NCI-H2029 (cell line): Measurements from ENCODE around the gene PHF19.
A peak's percentile ranks its signal among the peaks of the same experiment; 100 is the strongest.

Source experiments
- DNase-seq: peaks from one replicate; lab custom pipeline; 2025; lab: John Stamatoyannopoulos, UW

The PHF19 gene

DNA sequence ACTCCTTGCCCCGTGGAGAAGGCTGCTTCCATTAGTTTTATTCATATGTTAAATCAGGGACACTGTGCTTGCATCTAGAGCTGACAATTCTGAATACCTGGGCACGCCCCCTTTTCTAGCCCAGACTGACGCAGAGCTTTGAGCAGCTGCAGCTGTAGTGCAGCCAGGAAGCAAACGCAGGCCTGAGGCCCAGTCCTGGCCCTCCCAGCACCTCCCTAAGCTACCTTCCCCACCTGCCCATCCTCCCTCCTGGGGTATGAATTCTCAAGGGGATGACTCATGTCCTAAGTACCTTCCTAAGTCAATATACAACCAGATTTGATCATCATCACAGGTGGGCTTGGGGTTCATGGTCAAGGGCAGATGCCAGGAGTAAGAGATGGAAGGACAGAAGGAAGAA is 3.5 kb downstream of the PHF19 start:
- DNase-seq = peak; percentile 81

DNA sequence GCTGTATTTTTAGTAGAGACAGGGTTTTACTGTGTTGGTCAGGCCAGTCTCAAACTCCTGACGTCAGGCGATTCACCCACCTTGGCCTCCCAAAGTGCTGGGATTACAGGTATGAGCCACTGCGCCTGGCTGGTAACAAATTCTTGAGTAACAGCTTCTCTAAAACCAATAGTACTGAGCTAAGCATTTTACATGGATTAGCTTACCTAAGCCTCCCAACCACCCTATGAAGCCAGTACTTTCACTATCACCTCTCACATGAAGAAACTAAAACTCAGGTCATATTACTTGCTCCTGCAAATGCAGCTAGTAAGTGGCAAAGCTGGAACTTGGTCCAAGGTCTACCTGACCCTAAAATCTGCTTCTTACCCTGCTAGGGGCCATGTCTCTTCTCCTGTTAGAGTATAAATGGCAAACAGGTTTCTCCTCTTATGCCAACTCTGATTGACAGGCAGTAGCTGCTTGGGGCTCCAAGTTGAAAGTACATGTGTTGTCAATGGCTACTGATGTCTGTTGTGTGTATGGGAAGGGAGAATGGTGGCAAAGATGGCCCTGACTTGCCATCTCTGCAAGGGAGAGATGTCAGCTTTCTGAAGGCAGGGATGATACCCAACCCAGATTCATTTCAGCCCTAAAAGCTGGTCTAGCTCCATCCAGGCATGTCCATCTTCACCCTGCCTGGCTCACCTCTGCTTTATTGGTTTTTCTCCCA is 4.0 kb downstream of the PHF19 start:
- no peak for DNase-seq

DNA sequence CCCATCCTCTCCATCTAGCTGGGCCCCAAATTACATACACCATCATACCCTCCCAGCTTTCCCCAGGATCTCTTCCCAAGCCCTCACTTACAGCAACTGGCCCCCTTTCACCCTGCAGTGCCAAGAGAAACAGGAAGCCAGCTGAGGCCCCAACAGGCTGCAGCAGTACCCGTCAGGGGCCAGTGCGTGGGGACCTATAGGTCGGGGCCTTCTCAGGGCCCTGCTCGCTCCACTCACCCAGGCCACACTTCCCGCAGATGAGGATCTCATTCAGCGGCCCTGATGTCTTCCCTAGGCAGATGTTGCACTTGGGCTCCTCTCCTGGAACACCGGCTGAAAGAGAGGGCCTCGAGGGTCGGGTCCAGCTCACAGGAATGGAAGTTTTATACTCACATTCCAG is 6.8 kb downstream of the PHF19 start:
- DNase-seq = no peak

GRCh38 chr9:120869726-120870125 is 7.3 kb downstream of the PHF19 start:
- no peak for DNase-seq

GRCh38 chr9:120869360-120869687 is 7.7 kb downstream of the PHF19 start:
- DNase-seq = no peak

DNA sequence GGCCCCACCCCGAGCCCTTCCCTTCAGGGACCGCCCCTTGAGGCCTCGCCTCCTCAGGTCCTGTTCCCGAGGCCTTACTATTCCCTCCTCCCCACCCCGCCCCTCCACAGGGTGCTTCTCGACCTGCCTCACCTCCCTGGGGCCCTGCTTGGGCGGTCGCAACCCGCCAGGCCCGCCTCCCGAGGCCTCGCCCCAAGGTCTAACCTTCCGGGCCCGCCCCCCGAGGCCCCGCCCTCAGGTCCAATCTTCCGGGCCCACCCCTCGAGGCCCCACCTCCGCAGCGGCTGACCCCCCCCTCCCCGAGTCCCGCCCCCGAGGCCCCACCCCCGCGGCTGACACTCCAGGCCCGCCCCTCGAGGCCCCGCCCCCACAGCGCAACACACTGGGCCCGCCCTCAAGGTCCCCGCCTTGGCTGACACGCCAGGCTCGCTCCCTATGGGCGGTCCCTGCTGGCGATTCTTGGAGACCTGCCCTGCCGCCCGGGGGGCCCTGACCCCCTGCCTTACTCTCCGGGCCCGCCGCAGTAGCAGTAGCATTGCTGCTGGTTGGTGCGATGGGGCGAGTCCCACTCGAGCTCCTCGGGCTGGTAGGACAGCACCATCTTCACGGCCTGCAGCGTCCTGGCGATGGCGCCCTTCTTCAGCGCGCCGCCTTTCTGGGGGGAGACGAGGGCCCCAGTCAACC is 8.2 kb downstream of the PHF19 start:
- DNase-seq = peak; percentile 99

DNA sequence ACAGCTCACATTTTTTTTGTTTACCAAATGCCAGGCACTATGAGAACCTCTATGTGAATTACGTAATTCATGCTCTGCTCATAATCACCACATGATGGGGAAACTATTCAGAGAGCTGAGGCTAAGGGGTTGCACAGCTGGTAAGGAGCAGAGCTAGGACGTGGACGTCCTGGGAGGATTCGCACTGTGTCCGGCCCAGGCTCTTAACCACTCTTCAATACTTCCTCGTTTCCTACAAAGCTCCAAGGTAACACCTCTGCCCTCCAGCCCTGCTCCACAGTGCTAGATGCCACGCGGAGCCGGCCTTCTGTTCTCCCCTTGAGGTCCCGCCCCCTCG is 8.7 kb downstream of the PHF19 start:
- no peak for DNase-seq

GRCh38 chr9:120867676-120868338 is 9.2 kb downstream of the PHF19 start:
- DNase-seq = no peak

DNA sequence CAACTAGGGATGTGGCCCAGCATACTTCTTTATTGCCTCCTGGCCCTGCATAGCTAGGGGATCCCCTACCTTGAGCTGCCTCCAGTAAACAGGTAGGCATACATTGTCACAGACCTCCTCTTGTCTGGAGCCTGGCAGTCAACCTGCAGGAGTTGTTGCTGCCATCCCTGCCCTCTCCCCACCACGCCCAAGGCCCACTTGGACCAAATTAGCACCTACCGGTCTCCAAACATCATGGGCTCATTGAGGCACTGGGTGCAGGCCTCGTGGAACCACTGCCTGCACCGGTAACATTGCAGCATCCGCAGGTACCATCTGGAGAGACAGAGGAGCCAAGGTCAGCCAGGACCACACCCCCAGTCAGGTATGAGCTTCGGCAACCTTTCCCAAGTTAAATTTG is 10.3 kb downstream of the PHF19 start:
- DNase-seq = no peak

- no peak for DNase-seq
These were observed 11.2 kb downstream of the PHF19 start for GRCh38 chr9:120865809-120866208.

- no peak for DNase-seq
These were observed 11.8 kb downstream of the PHF19 start for GRCh38 chr9:120865176-120865575.

- DNase-seq = no peak
These were observed 12.3 kb downstream of the PHF19 start for GRCh38 chr9:120864719-120865118.

- no peak for DNase-seq
These were observed 13.2 kb downstream of the PHF19 start for GRCh38 chr9:120863833-120864232.

DNA sequence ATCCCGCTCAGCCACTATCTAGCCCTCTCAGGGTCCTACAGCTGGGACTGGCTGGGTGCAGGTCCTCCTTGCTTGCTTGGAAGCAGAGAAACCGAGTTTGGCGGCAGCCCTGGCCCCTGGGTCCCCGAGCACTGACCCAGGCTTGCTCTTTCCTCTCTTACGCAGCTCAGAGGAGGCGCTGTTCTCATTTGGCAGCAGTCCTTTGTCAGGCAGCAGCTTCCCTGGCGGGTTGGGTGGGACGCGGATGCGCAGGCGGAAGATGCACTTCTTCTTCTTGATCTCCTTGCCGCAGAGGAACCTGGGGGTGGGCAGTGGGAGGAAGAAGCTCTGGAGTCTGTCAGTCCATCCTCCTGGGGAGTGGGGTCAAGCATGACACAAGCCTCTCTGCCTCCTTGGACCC is 14.5 kb downstream of the PHF19 start:
- no peak for DNase-seq

DNA sequence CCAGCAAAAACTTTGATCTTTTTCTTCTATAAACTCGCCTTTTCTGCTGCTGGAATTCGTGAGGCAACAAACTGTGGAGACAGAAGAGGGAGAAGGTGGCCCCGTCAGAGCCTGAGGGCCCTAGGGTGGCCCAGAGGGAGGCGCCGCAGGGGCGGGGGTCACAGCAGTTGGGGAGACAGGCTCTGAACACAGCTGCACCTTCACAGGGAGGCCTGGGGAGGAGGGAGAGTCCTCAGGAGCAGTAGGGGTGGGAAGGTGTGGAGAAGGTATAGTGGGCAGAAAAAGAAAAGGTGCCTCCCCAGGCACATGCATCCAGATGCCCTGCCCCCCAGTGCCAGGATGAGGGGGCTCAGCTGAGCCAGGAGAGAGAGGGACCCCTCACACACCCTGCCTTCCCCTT is 15.1 kb downstream of the PHF19 start:
- no peak for DNase-seq

- DNase-seq = no peak
These were observed 16.9 kb downstream of the PHF19 start for GRCh38 chr9:120860083-120860482.

DNA sequence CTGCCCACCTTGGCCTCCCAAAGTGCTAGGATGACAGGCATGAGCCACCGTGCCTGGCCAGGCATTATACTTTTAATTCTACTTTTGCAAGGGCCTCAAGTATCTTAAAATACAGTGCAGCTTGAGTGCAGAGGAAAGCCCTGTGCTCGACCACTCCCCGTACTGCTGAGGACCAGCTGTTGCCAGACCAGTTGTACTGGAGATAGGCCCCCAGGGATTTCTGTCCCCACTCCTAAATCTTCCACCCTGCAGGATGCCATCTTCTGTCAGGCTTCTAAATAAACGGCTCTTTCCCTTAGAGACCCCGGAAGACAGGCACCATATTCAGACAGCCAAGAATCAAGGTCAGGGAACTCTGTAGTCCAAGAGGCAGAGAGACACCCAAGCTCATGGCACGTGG is 17.6 kb downstream of the PHF19 start:
- DNase-seq = no peak

- no peak for DNase-seq
These were observed 19.1 kb downstream of the PHF19 start for GRCh38 chr9:120857902-120858301.

DNA sequence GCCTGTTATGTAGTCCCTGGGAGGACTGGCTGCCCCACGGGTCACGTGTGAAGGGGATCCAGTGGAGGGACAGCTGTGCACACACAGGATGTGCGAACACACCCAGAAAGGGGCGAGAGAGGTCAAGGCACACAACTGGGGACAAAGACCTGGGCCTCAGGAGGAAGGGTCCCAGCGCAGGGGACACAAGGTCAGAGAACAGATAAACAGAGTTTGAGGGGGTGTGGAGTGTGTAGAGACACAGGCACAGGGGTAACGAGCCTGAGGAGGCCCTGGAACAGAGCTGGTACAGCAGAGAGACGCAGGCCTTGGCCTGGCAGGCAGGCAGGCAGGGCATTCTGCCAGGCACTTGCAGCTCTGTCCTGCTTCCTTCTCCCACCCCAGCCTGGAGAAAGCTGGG is 19.5 kb downstream of the PHF19 start:
- DNase-seq = peak; percentile 59

- peak; percentile 83 for DNase-seq
These were observed 20.3 kb downstream of the PHF19 start for GRCh38 chr9:120856700-120857099.

- no peak for DNase-seq
These were observed 20.9 kb downstream of the PHF19 start for GRCh38 chr9:120855827-120856670.

DNA sequence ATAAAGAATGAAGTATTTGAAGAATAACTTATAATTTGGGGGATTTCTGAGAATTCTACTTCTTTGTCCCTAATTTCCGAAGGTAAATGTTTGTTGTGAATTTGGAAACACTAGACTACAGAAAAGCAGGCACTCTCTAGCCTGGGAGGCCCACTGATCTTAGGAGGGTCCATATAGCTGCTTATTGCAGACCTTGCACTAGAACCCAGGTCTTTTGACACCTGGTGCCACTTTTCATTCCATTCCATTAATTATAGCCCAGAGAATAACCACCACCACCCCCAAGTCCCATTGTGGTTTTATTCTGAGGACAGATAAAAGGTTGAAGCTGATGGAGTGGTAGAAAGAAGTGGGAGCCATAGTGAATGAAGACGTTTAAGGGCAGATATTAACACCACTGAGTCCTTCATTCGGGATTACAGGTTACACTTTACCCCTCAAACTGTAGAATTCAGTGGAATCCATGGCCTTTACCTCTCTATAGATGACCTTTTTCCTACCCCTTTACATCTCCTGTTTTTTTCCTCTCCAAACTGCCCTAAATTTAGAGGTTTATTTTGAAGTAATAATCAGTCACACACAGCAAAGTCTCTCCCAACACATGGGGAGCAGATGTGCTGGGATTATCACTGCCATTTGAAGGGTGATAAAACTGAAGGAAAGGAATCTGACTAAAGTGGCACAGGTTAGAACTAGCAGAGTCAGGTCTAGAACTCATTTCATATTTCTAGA is 22.2 kb downstream of the PHF19 start:
- DNase-seq = no peak
